BLaER1 treated with 17β-estradiol and CSF1 and Interleukin-3, amounts not matched to agents 10 nM and 100 nM (cell line): ENCODE measurements around the gene ZNF227.
"Not testable (repeated sequence)": the region's sequence is repeated elsewhere in the genome, so short reads cannot be mapped to it uniquely, and the experiment has no call there.

Source experiments
- H3K27ac ChIP-seq, 11 experiments: shearing (Covaris generic); formaldehyde crosslinking; 2 replicates each; pipeline ENCODE4 v1.8.1; 2022
- H3K27me3 ChIP-seq, 11 experiments: shearing (Covaris generic); formaldehyde crosslinking; 2 replicates each; pipeline ENCODE4 v1.8.1; 2022
- H3K36me3 ChIP-seq, 11 experiments: shearing (Covaris generic); formaldehyde crosslinking; 2 replicates each; pipeline ENCODE4 v1.8.1; 2022
- H3K4me1 ChIP-seq, 10 experiments: shearing (Covaris generic); formaldehyde crosslinking; 2 replicates each; pipeline ENCODE4 v1.8.1; 2022
- H3K4me2 ChIP-seq, 11 experiments: shearing (Covaris generic); formaldehyde crosslinking; 2 replicates each; pipeline ENCODE4 v1.8.1; 2022
- H3K4me3 ChIP-seq, 10 experiments: shearing (Covaris generic); formaldehyde crosslinking; 2 replicates each; pipeline ENCODE4 v1.8.1; 2022
- H3K9ac ChIP-seq, 11 experiments: shearing (Covaris generic); formaldehyde crosslinking; 2 replicates each; pipeline ENCODE4 v1.8.1; 2022
- H3K9me3 ChIP-seq, 11 experiments: shearing (Covaris generic); formaldehyde crosslinking; replicated peaks in 1 of 11; 2 replicates each; pipeline ENCODE4 v1.8.1; 2022
- H4K20me1 ChIP-seq, 11 experiments: shearing (Covaris generic); formaldehyde crosslinking; 2 replicates each; pipeline ENCODE4 v1.8.1; 2022
- Cebpa-rat ChIP-seq, 11 experiments: shearing (Covaris generic); IDR thresholded peaks; 2 replicates each; pipeline ENCODE4 v1.8.1; 2022

Gene ZNF227

DNA sequence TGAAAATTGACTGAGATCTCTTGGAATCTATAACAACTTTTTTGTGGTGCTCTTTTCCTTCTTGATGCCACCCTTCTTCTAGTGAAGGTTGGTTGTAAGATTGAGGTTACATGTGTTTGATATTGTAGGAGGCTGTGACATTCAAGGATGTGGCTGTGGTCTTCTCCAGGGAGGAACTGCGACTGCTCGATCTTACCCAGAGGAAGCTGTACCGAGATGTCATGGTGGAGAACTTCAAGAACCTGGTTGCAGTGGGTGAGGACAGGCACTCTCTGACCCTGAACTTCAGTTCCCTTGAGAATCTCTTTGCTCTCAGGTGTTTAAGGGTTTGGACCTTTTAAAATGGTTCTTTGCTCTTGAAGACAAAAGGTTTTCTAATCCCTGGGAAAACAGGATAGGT lies 16.0 kb downstream of the ZNF227 start:
- Histone ChIP-seq H3K27ac (no peak overlapping the region), H3K36me3 (peaks cover 73 to 82% (median 81%) of the 10 kb centered on the region in 11 experiments), H3K4me3 (no peak overlapping the region), H4K20me1 (0 out of 22 replicates have a peak, but pooled peaks cover 0 to 7% (median 0%) of the 10 kb centered on the region in 11 experiments), H3K9ac (no peak overlapping the region), H3K4me1 (peaks cover 0 to 11% (median 7%) of the 10 kb centered on the region in 10 experiments; a peak in 11 of 20 replicates), H3K27me3 (no peaks in the 10 kb centered on the region), H3K4me2 (peak overlapping the region in 4 of 11 experiments; percentile 3 to 28 (median 15); a peak in 3 of 22 replicates), H3K9me3 (peaks cover 62 to 84% (median 76%) of the 10 kb centered on the region in 11 experiments)
- TF ChIP-seq Cebpa-rat (IDR thresholded peaks at IDR 0.05), result no peak

DNA sequence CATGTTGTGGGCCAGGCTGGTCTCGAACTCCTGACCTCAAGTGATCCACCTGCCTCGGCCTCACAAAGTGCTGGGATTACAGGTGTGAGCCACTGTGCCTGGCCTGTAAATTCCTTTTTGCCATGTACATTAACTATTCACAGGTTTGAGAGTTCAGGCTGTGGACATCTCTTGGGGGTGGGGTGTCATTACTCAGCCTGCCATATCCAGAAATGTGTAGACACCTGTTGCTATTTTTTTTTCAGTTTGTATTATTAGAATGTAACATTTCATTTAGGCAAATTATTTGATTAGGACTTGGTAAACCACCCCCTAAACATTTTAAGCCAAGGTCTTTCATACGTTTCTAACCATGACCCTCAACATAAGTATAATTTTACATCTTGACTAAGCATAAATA lies 20.5 kb downstream of the ZNF227 start:
- peaks cover 69 to 94% (median 76%) of the 10 kb centered on the region in 11 experiments for H3K9me3 ChIP-seq
- no peak for TF ChIP-seq Cebpa-rat (IDR thresholded peaks at IDR 0.05)
- H3K4me3 ChIP-seq, result no peak overlapping the region
- no peak overlapping the region for H3K9ac ChIP-seq
- H3K4me2 ChIP-seq, result no peak overlapping the region
- no peaks in the 10 kb centered on the region for H3K27me3 ChIP-seq
- peaks cover 0 to 8% (median 4%) of the 10 kb centered on the region in 10 experiments; a peak in 11 of 20 replicates for H3K4me1 ChIP-seq
- H3K27ac ChIP-seq, result no peak overlapping the region
- H4K20me1 ChIP-seq, result 0 out of 22 replicates have a peak, but pooled peaks cover 0 to 7% (median 0%) of the 10 kb centered on the region in 11 experiments
- H3K36me3 ChIP-seq, result peaks cover 95 to 100% (median 98%) of the 10 kb centered on the region in 11 experiments

DNA sequence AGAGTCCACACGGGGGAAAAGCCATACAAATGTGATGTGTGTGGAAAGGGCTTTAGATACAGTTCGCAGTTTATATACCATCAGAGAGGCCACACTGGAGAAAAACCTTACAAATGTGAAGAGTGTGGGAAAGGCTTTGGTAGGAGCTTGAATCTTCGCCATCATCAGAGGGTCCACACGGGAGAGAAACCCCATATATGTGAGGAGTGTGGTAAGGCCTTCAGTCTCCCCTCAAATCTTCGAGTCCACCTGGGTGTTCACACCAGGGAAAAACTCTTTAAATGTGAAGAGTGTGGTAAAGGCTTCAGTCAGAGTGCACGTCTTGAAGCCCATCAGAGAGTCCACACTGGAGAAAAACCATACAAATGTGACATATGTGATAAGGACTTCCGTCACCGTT lies 24.1 kb downstream of the ZNF227 start:
- Histone ChIP-seq H3K9me3 (peaks cover 56 to 87% (median 66%) of the 10 kb centered on the region in 11 experiments), H3K4me2 (no peak overlapping the region), H3K27me3 (no peaks in the 10 kb centered on the region), H3K4me3 (no peak overlapping the region), H4K20me1 (no peaks in the 10 kb centered on the region), H3K9ac (no peak overlapping the region), H3K36me3 (peaks cover 72 to 92% (median 87%) of the 10 kb centered on the region in 11 experiments), H3K27ac (no peak overlapping the region), H3K4me1 (no peaks in the 10 kb centered on the region)
- TF ChIP-seq Cebpa-rat (IDR thresholded peaks at IDR 0.05), result no peak

DNA sequence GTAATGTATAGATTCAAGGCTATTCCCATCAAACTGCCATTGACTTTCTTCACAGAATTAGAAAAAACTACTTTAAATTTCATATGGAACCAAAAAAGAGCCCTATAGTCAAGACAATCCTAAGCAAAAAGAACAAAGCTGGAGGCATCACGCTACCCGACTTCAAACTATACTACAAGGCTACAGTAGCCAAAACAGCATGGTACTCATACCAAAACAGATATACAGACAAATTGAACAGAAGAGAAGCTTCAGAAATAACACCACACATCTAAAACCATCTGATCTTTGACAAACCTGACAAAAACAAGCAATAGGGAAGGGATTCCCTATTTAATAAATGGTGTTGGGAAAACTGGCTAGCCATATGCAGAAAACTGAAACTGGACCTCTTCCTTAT lies 40.0 kb downstream of the ZNF227 start:
- Histone ChIP-seq H3K36me3 (peaks cover 25 to 60% (median 50%) of the 10 kb centered on the region in 11 experiments), H3K9me3 (peaks cover 99 to 100% (median 100%) of the 10 kb centered on the region in 11 experiments)
- H3K27me3 ChIP-seq, H3K27ac ChIP-seq, H3K4me2 ChIP-seq, H3K4me1 ChIP-seq, H4K20me1 ChIP-seq, H3K9ac ChIP-seq, H3K4me3 ChIP-seq: not testable (repeated sequence)

DNA sequence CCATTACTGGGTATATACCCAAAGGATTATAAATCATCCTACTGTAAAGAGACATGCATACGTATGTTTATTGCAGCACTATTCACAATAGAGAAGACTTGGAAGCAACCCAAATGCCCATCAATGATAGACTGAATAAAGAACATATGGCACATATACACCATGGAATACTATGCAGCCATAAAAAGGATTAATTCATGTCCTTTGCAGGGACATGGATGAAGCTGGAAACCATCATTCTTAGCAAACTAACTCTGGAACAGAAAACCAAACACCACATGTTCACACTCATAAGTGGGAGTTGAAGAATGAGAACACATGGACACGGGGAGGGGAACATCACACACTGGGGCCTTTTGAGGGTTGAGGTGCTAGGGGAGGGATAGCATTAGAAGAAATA lies 41.1 kb downstream of the ZNF227 start:
- not testable (repeated sequence) for H3K4me1 ChIP-seq, H3K9ac ChIP-seq, H3K4me3 ChIP-seq, H3K27ac ChIP-seq, H3K27me3 ChIP-seq, H4K20me1 ChIP-seq, H3K4me2 ChIP-seq
- Histone ChIP-seq H3K9me3 (peaks cover 89 to 100% (median 98%) of the 10 kb centered on the region in 11 experiments), H3K36me3 (peaks cover 16 to 49% (median 39%) of the 10 kb centered on the region in 11 experiments)

DNA sequence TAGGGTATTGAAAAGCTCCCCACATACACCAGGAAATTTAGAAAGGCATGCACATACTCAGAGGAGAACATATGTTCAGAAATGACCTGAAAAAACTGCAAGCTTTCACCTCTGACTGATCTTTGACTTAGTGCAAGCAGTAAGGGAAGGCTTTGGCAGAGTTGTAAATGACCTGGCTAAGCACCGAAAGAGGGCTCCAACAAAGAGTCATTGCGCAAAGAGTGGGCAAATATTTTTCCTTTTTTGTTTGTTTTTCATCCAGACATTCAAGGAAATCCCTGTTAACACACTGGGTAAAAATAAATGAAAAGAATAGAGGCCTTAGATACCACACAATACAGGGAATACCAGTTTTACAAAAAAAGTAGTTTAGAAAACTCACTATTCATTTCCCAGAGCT lies 42.2 kb downstream of the ZNF227 start:
- H3K27ac ChIP-seq, result no peak overlapping the region
- no peak overlapping the region for H3K4me2 ChIP-seq
- no peak for TF ChIP-seq Cebpa-rat (IDR thresholded peaks at IDR 0.05)
- H3K27me3 ChIP-seq, result no peaks in the 10 kb centered on the region
- no peak overlapping the region for H3K4me3 ChIP-seq
- H3K4me1 ChIP-seq, result peaks cover 0 to 6% (median 0%) of the 10 kb centered on the region in 10 experiments; a peak in 3 of 20 replicates
- peaks cover 78 to 91% (median 87%) of the 10 kb centered on the region in 11 experiments for H3K9me3 ChIP-seq
- no peaks in the 10 kb centered on the region for H4K20me1 ChIP-seq
- no peak overlapping the region for H3K9ac ChIP-seq
- H3K36me3 ChIP-seq, result peaks cover 5 to 38% (median 28%) of the 10 kb centered on the region in 11 experiments; a peak in 21 of 22 replicates

DNA sequence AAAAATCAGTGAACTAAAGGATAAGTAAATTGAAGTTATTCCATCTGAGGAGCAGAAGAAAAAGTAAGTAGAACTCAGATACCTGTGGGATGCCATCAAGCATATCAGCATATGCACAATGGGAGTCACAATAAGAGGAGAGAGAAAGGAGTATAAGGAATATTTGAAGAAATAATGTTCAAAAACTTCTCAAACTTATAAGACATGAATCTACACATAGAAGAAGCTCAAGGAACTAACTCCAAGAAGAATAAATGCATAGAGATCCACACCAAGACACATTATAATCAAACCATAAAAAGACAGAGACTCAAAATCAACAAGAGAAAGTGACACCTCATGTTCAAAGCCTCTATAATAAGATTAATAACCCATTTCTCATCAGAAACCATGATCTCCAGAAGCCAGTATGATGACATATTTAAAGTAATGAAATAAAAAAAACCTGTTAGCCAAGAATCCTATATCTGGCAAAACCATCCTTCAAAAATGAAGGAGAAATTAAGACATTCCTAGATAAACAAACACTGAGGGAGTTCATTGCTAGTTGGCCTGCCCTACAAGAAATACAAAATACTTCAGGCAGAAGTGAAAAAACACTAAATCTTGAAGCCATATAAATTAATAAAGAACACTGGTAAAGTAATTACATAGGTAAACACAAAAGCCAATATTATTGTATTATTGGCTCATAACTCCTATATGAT lies 43.5 kb downstream of the ZNF227 start:
- Histone ChIP-seq H3K4me2 (no peak overlapping the region), H3K9me3 (peaks cover 65 to 77% (median 73%) of the 10 kb centered on the region in 11 experiments), H3K27ac (no peak overlapping the region), H3K4me1 (peaks cover 6 to 17% (median 10%) of the 10 kb centered on the region in 10 experiments; a peak in 19 of 20 replicates), H3K9ac (no peak overlapping the region), H4K20me1 (no peaks in the 10 kb centered on the region), H3K36me3 (peaks cover 0 to 26% (median 23%) of the 10 kb centered on the region in 11 experiments; a peak in 15 of 22 replicates), H3K4me3 (no peak overlapping the region), H3K27me3 (no peaks in the 10 kb centered on the region)
- no peak for TF ChIP-seq Cebpa-rat (IDR thresholded peaks at IDR 0.05)

DNA sequence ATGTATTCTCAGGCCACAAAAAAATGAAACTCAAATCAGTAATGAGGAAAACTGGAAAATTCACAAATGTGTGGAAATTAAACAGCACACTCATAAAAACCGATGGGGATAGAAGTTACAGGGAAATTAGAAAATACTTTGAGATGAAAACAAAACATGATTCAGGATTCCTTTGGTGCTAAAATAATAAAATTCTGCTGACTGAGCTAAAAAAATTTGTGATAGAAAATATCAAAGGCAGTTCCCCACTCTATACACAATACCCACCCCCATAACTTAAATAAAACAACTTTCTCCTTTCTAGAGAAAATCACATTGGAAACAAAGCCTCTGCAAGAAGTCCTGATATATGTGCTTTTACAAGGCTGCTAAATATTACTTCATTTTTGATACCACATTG lies 45.8 kb downstream of the ZNF227 start:
- H3K4me2 ChIP-seq, result no peak overlapping the region
- H3K27ac ChIP-seq, result no peak overlapping the region
- no peaks in the 10 kb centered on the region for H4K20me1 ChIP-seq

DNA sequence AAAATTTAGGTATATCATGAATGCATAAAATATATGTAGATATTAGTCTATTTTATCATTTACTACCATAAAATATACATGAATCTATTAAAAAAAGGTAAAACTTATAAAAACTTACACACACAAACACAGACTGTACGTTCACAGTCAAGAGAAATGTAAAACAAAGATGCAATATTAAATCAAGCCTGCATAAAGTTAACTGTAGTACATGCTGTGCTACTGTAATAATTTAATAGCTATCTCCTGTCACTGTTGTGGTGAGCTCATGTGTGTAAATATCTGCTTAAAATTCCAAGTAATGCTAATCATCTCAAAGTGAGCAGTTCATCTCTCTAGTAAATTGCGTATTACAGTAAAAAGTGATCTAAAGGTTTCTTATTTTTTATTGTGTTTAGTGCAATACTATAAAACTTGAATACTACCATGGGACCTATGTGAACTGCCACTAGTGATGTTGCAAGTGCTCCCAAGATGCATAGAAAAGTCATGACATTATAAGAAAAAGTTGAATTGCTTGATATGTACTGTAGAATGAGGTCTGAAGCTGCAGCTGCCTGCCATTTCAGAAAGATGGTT lies 46.6 kb downstream of the ZNF227 start:
- no peaks in the 10 kb centered on the region for H3K27me3 ChIP-seq
- no peak for TF ChIP-seq Cebpa-rat (IDR thresholded peaks at IDR 0.05)
- peaks cover 0 to 20% (median 13%) of the 10 kb centered on the region in 11 experiments; a peak in 14 of 22 replicates for H3K36me3 ChIP-seq
- H3K9me3 ChIP-seq, result peaks cover 34 to 47% (median 42%) of the 10 kb centered on the region in 11 experiments
- H4K20me1 ChIP-seq, result no peaks in the 10 kb centered on the region
- no peak overlapping the region for H3K27ac ChIP-seq
- H3K4me1 ChIP-seq, result peaks cover 6 to 19% (median 11%) of the 10 kb centered on the region in 10 experiments; a peak in 19 of 20 replicates
- H3K4me2 ChIP-seq, result peak overlapping the region in 9 of 11 experiments; percentile 68 to 87 (median 77); a peak in 12 of 22 replicates
- H3K9ac ChIP-seq, result no peak overlapping the region
- H3K4me3 ChIP-seq, result peak overlapping the region in 4 of 10 experiments; percentile 50 to 60 (median 58); a peak in 8 of 20 replicates

More for the DNA sequence above, 45.8 kb downstream of the ZNF227 start:
- H3K4me3 ChIP-seq, result no peak overlapping the region
- H3K36me3 ChIP-seq, result peaks cover 0 to 26% (median 17%) of the 10 kb centered on the region in 11 experiments; a peak in 15 of 22 replicates
- no peaks in the 10 kb centered on the region for H3K27me3 ChIP-seq
- TF ChIP-seq Cebpa-rat (IDR thresholded peaks at IDR 0.05), result no peak
- H3K9me3 ChIP-seq, result peaks cover 42 to 55% (median 50%) of the 10 kb centered on the region in 11 experiments
- H3K4me1 ChIP-seq, result peaks cover 6 to 19% (median 11%) of the 10 kb centered on the region in 10 experiments; a peak in 19 of 20 replicates
- no peak overlapping the region for H3K9ac ChIP-seq
